ENCODE results near the gene CYB561D1. TPM values are rescaled to one million over a fixed set of nuclear protein-coding genes. Genes with fewer than 3 reads are reported as not detected.

CYB561D1 gene
- total and polyA plus RNA-seq, 2 of the 13 experiments (the other 11 are each of a cell fraction or from before 2014, with no cell fraction given) = 3.9 to 4.1 TPM

- H3K9me3 ChIP-seq (ENCODE audit: low read length) = no peaks in the 10 kb centered on the region
- no TSS peak for BruUV-seq (replicated peaks)
- H3K27ac ChIP-seq (ENCODE audit: extremely low read length, insufficient read depth, low read length) = no peak overlapping the region
- POLR2A ChIA-PET = no interaction called here
- no peak for FAIRE-seq
- H3K4me1 ChIP-seq (ENCODE audit: insufficient read depth, low read length) = peaks cover 19% of the 10 kb centered on the region
- H3K36me3 ChIP-seq (replicated peaks in 1 of 2; ENCODE audit: control insufficient read depth in 1 of 2, insufficient read depth in 2 of 2, low read length in 2 of 2) = no peaks in the 10 kb centered on the region
- CTCF ChIA-PET (ENCODE audit: low intra/inter-chr PET ratio, low total read pairs) = no interaction called here
- no peak overlapping the region for H2AFZ ChIP-seq (ENCODE audit: low read length)
- intact Hi-C loops (cut with micrococcal nuclease; ENCODE audit: unreplicated experiment) (no loop called here), in situ Hi-C loops (cut with HindIII; ENCODE audit: extremely low pct_ligation_motif_present, low pct_unique_long_range_greater_than_20kb) (no loop called here)
- no peak for TF ChIP-seq ZBTB26 (CRISPR knock-in tag; IDR thresholded peaks at IDR 0.05; ENCODE audit: borderline replicate concordance)
- TF ChIP-seq, protein P1, sequence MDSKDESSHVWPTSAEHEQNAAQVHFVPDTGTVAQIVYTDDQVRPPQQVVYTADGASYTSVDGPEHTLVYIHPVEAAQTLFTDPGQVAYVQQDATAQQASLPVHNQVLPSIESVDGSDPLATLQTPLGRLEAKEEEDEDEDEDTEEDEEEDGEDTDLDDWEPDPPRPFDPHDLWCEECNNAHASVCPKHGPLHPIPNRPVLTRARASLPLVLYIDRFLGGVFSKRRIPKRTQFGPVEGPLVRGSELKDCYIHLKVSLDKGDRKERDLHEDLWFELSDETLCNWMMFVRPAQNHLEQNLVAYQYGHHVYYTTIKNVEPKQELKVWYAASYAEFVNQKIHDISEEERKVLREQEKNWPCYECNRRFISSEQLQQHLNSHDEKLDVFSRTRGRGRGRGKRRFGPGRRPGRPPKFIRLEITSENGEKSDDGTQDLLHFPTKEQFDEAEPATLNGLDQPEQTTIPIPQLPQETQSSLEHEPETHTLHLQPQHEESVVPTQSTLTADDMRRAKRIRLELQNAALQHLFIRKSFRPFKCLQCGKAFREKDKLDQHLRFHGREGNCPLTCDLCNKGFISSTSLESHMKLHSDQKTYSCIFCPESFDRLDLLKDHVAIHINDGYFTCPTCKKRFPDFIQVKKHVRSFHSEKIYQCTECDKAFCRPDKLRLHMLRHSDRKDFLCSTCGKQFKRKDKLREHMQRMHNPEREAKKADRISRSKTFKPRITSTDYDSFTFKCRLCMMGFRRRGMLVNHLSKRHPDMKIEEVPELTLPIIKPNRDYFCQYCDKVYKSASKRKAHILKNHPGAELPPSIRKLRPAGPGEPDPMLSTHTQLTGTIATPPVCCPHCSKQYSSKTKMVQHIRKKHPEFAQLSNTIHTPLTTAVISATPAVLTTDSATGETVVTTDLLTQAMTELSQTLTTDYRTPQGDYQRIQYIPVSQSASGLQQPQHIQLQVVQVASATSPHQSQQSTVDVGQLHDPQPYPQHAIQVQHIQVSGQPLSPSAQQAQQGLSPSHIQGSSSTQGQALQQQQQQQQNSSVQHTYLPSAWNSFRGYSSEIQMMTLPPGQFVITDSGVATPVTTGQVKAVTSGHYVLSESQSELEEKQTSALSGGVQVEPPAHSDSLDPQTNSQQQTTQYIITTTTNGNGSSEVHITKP (CRISPR knock-in tag; IDR thresholded peaks at IDR 0.05; ENCODE audit: low read depth) = 0 out of 2 replicates have a peak, but pooled peaks have one; percentile 32
- no peak for TF ChIP-seq CBX1 (IDR thresholded peaks at IDR 0.05; ENCODE audit: low read depth)
- TF ChIP-seq, protein P2, sequence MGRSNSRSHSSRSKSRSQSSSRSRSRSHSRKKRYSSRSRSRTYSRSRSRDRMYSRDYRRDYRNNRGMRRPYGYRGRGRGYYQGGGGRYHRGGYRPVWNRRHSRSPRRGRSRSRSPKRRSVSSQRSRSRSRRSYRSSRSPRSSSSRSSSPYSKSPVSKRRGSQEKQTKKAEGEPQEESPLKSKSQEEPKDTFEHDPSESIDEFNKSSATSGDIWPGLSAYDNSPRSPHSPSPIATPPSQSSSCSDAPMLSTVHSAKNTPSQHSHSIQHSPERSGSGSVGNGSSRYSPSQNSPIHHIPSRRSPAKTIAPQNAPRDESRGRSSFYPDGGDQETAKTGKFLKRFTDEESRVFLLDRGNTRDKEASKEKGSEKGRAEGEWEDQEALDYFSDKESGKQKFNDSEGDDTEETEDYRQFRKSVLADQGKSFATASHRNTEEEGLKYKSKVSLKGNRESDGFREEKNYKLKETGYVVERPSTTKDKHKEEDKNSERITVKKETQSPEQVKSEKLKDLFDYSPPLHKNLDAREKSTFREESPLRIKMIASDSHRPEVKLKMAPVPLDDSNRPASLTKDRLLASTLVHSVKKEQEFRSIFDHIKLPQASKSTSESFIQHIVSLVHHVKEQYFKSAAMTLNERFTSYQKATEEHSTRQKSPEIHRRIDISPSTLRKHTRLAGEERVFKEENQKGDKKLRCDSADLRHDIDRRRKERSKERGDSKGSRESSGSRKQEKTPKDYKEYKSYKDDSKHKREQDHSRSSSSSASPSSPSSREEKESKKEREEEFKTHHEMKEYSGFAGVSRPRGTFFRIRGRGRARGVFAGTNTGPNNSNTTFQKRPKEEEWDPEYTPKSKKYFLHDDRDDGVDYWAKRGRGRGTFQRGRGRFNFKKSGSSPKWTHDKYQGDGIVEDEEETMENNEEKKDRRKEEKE (IDR thresholded peaks at IDR 0.05) = no peak
- DNase-seq (ENCODE audit: low spot score) = no peak
- ATAC-seq = peak; percentile 51
- H3K27me3 ChIP-seq (ENCODE audit: control insufficient read depth in 1 of 2, insufficient read depth in 2 of 2, low read length in 2 of 2) = peaks cover 0 to 64% of the 10 kb centered on the region in 2 experiments; a peak in 4 of 5 replicates
- no peaks in the 10 kb centered on the region for H3K79me2 ChIP-seq (ENCODE audit: insufficient read depth, low read length)
- H3K4me3 ChIP-seq (replicated peaks in 1 of 3; ENCODE audit: insufficient read depth in 1 of 3, low read depth in 2 of 3, low read length in 3 of 3) = peak overlapping the region in 2 of 3 experiments; percentile 62 to 75; a peak in 2 of 6 replicates
- peak overlapping the region; percentile 62 for H3K4me2 ChIP-seq (ENCODE audit: low read depth, low read length)
- WGBS (ENCODE audit: low lambda C conversion rate) = 11% methylated on average over 17 of the region's 23 CpGs
- no peaks in the 10 kb centered on the region for H4K20me1 ChIP-seq (ENCODE audit: insufficient read depth, low read length)
- no peak overlapping the region for H3K9ac ChIP-seq (ENCODE audit: insufficient read depth, low read depth, low read length)
Measured at GRCh38 chr1:109467301-109467777, 26.6 kb upstream of the CYB561D1 start.
